A673 (cell line): ENCODE results near the gene ARNT2. TPM values are rescaled to one million over a fixed set of nuclear protein-coding genes. Genes with fewer than 3 reads are reported as not detected.

Experiments used
- BruUV-seq: library from RNA; stranded (reverse); fragments of 400-500 nt; replicated peaks from 2 replicates; lab custom pipeline; 2021; lab: Mats Ljungman, UMichigan
- CTCF ChIA-PET: fragments of 300-600 bp; sonication (Branson Sonifier 250); formaldehyde crosslinking; loops from one replicate; lab custom pipeline; 2022; ENCODE audit warnings: antibody characterized with exemption; lab: Charles Lee
- POLR2A ChIA-PET: fragments of 300-600 bp; sonication (Branson Sonifier 250); formaldehyde crosslinking; loops from one replicate; lab custom pipeline; 2022; ENCODE audit warnings: antibody characterized with exemption; ENCODE audit not compliant: low non-redundant PET; lab: Charles Lee
- DNase-seq: peaks from one replicate; pipeline ENCODE4 v3.0.0-alpha.2; 2015; ENCODE audit warnings: low spot score
- H3K27ac ChIP-seq: fragments of 200-600 bp; sonication (generic); 2 replicates; pipeline ENCODE4 v1.5.1; 2016; ENCODE audit warnings: mixed run types, low read depth, mild to moderate bottlenecking, mixed read lengths, antibody characterized with exemption, low read length; ENCODE audit not compliant: poor library complexity, severe bottlenecking
- H3K27me3 ChIP-seq: fragments of 200-600 bp; sonication (generic); replicated peaks from 2 replicates; pipeline ENCODE4 v1.6.1; 2017; ENCODE audit warnings: mixed run types, low read depth, mild to moderate bottlenecking, mixed read lengths, antibody characterized with exemption, low read length; ENCODE audit not compliant: insufficient read depth, poor library complexity
- H3K36me3 ChIP-seq: fragments of 200-600 bp; sonication (generic); 2 replicates; pipeline ENCODE4 v1.6.1; 2016; ENCODE audit warnings: mixed run types, mild to moderate bottlenecking, mixed read lengths, antibody characterized with exemption, low read length; ENCODE audit not compliant: insufficient read depth, poor library complexity, severe bottlenecking
- H3K4me1 ChIP-seq: fragments of 200-600 bp; sonication (generic); 2 replicates; pipeline ENCODE4 v1.6.1; 2017; ENCODE audit warnings: mixed run types, mild to moderate bottlenecking, mixed read lengths, antibody characterized with exemption, low read length; ENCODE audit not compliant: insufficient read depth, poor library complexity, severe bottlenecking
- H3K4me3 ChIP-seq: fragments of 200-600 bp; sonication (generic); 2 replicates; pipeline ENCODE4 v1.5.1; 2016; ENCODE audit warnings: low read depth, mixed run types, mild to moderate bottlenecking, mixed read lengths, low read length; ENCODE audit not compliant: poor library complexity, severe bottlenecking
- H3K9me3 ChIP-seq: fragments of 200-600 bp; sonication (generic); 2 replicates; pipeline ENCODE4 v1.6.1; 2016; ENCODE audit warnings: mixed run types, low read depth, mild to moderate bottlenecking, mixed read lengths, antibody characterized with exemption, low read length; ENCODE audit not compliant: poor library complexity, severe bottlenecking
- CTCF ChIP-seq: fragments of 300-800, 200-600 bp; sonication (generic); conservative IDR thresholded peaks from 2 replicates; pipeline ENCODE4 v1.5.1; 2017; ENCODE audit warnings: low read depth, mild to moderate bottlenecking, antibody characterized with exemption, low read length, moderate library complexity, mixed read lengths
- EZH2 ChIP-seq: fragments of 200-600 bp; sonication (generic); IDR thresholded peaks from 2 replicates; pipeline ENCODE4 v1.6.1; 2017; ENCODE audit warnings: borderline replicate concordance, low read depth, mild to moderate bottlenecking, mixed read lengths, antibody characterized with exemption, low read length; ENCODE audit not compliant: poor library complexity, severe bottlenecking
- intact Hi-C: fragments of 100-400 bp; cut with micrococcal nuclease; formaldehyde crosslinking; loops from one replicate; pipeline ENCODE4 v1.10.0; 2022; ENCODE audit not compliant: unreplicated experiment
- total RNA-seq: library from RNA; stranded (reverse); gene quantifications from 2 replicates; pipeline ENCODE4 v1.2.3, GENCODE V29; 2021

Gene ARNT2
- total RNA-seq, 1 experiment from 2014 or later: 2.1 TPM

GRCh38 chr15:80419546-80419945 lies 15.4 kb downstream of the ARNT2 start:
- no peaks in the 10 kb centered on the region for H3K4me1 ChIP-seq
- H3K27ac ChIP-seq: no peak overlapping the region
- DNase-seq: no peak
- H3K27me3 ChIP-seq: no peaks in the 10 kb centered on the region
- H3K9me3 ChIP-seq: no peaks in the 10 kb centered on the region
- CTCF ChIA-PET: no interaction called here
- no peak overlapping the region for H3K4me3 ChIP-seq
- H3K36me3 ChIP-seq: no peaks in the 10 kb centered on the region
- no TSS peak for BruUV-seq
- POLR2A ChIA-PET: no interaction called here
- intact Hi-C loops: no loop called here
- TF ChIP-seq CTCF (no peak), EZH2 (no peak)

GRCh38 chr15:80420658-80421057 lies 16.5 kb downstream of the ARNT2 start:
- intact Hi-C loops: no loop called here
- no peaks in the 10 kb centered on the region for H3K27me3 ChIP-seq
- no peak overlapping the region for H3K4me3 ChIP-seq
- CTCF ChIA-PET: no interaction called here
- H3K9me3 ChIP-seq: no peaks in the 10 kb centered on the region
- no peak overlapping the region for H3K27ac ChIP-seq
- H3K4me1 ChIP-seq: no peaks in the 10 kb centered on the region
- no TSS peak for BruUV-seq
- TF ChIP-seq EZH2 (no peak), CTCF (no peak)
- H3K36me3 ChIP-seq: no peaks in the 10 kb centered on the region
- DNase-seq: no peak
- POLR2A ChIA-PET: no interaction called here

- no peaks in the 10 kb centered on the region for H3K4me1 ChIP-seq
- intact Hi-C loops: no loop called here
- no peaks in the 10 kb centered on the region for H3K9me3 ChIP-seq
- BruUV-seq: no TSS peak
- CTCF ChIA-PET: no interaction called here
- H3K36me3 ChIP-seq: no peaks in the 10 kb centered on the region
- no peak overlapping the region for H3K4me3 ChIP-seq
- no peak overlapping the region for H3K27ac ChIP-seq
- no peaks in the 10 kb centered on the region for H3K27me3 ChIP-seq
- no peak for TF ChIP-seq CTCF
- TF ChIP-seq EZH2: no peak
- POLR2A ChIA-PET: no interaction called here
- no peak for DNase-seq
These were observed 19.0 kb downstream of the ARNT2 start for GRCh38 chr15:80423215-80423614.
